Heart left ventricle (tissue), 13 donors: ENCODE data around the gene LRRC3.

Experiments used
- CTCF ChIP-seq, 12 donors: fragments of 200-600 bp; sonication (generic) in 4 of 12; IDR thresholded peaks; one replicate each; pipeline versions ENCODE4 v1.5.0 to v1.8.0; 2018 to 2022; ENCODE audit warnings: antibody characterized with exemption in 12 of 12, mild to moderate bottlenecking in 5 of 12
- POLR2A ChIP-seq, 2 donors: fragments of 450-650 bp; IDR thresholded peaks; one replicate each; pipeline ENCODE4 v1.6.1; 2017; ENCODE audit warnings: antibody characterized with exemption in 2 of 2, mild to moderate bottlenecking in 2 of 2, moderate library complexity in 2 of 2
- donor health status: ischemic (EF 13 %, LVEDD 7.1; RV severe dilation, severe dysfunction).
- donor health status: DM: no; HTN: yes; CAD: no.
- donor health status: DM: no; HTN: no; CAD: no.
- donor health status: ischemic (EF 25% LVEDD 6.9; RV normal size, moderate dysfunction).
- donor health status: ischemic (EF 25% LVEDD 5.7; RV mildly dilated, moderate dysfunction).
- donor health status: ischemic (EF 35%, LVEDD 5.7; RV mildly dilated, moderate dysfunction).
- donor health status: nonischemic (EF 11% LVEDD 7.7; RV severe dilation, severe dysfunction).
- donor health status: DM: yes; HTN: yes; CAD: no.
- donor health status: PGD.
- donor health status: ischemic (EF 29% LVEDD 5.4; RV normal size, mild dysfunction).
- donor health status: nonischemic (EF 23%, LVEDD 6.1; RV moderate dilation, normal function).

DNA sequence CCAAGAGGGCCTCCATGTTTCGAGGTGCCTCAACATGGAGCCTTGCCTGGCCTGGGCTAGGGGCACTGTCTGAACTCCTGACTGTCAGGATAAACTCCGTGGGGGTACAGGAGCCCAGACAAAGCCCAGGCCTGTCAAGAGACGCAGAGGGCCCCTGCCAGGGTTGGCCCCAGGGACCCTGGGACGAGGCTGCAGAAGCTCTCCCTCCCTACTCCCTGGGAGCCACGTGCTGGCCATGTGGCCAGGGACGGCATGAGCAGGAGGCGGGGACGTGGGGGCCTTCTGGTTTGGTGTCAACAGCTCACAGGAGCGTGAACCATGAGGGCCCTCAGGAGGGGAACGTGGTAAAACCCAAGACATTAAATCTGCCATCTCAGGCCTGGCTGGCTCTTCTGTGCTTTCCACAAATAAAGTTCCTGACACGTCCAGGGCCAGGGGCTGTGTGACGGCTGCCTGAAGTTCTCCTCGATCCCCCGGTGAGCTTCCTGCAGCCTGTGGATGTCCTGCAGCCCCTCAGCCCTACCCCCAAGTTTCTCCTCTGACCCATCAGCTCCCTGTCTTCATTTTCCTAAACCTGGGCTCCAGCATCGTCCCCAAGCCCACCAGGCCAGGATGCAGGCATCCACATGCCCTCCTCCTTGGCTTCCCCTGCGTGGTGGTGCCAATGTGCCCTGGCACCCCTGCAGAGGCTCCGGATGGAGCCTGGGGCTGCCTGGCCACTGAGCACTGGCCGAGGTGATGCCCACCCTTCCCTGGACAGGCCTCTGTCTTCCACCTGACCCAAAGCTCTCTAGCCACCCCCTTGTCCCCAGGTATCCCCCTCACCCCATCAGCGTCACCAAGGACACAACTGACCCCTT lies 12.8 kb upstream of the LRRC3 start:
- TF ChIP-seq CTCF (IDR thresholded peaks at IDR 0.05) = no peak
- no peak for TF ChIP-seq POLR2A (IDR thresholded peaks at IDR 0.05)
